HG03135 (cell line): ENCODE data around the gene VAV3.

Source experiments
- ATAC-seq: cut with Tn5 transposase; IDR thresholded peaks from one replicate; pipeline ENCODE4 v1.9.1; 2021; ENCODE audit warnings: mild to moderate bottlenecking, moderate library complexity; ENCODE audit not compliant: unreplicated experiment

Gene VAV3

GRCh38 chr1:107548276-107548675 is 416.7 kb downstream of the VAV3 start:
- ATAC-seq: no peak

- ATAC-seq: no peak
These were observed 417.4 kb downstream of the VAV3 start for GRCh38 chr1:107547363-107548155.

GRCh38 chr1:107546576-107546975 is 418.4 kb downstream of the VAV3 start:
- ATAC-seq: no peak

- no peak for ATAC-seq
These were observed 419.1 kb downstream of the VAV3 start for GRCh38 chr1:107545879-107546278.

- ATAC-seq: no peak
These were observed 419.9 kb downstream of the VAV3 start for GRCh38 chr1:107545056-107545577.

- ATAC-seq: no peak
These were observed 420.7 kb downstream of the VAV3 start for GRCh38 chr1:107544285-107544684.

GRCh38 chr1:107541412-107541811 is 423.6 kb downstream of the VAV3 start:
- no peak for ATAC-seq

GRCh38 chr1:107538502-107538901 is 426.5 kb downstream of the VAV3 start:
- no peak for ATAC-seq

- no peak for ATAC-seq
These were observed 428.7 kb downstream of the VAV3 start for GRCh38 chr1:107536266-107536665.

- no peak for ATAC-seq
These were observed 429.9 kb downstream of the VAV3 start for GRCh38 chr1:107535091-107535490.

- no peak for ATAC-seq
These were observed 430.3 kb downstream of the VAV3 start for GRCh38 chr1:107534632-107535031.

- no peak for ATAC-seq
These were observed 431.5 kb downstream of the VAV3 start for GRCh38 chr1:107533436-107533835.

- no peak for ATAC-seq
These were observed 432.7 kb downstream of the VAV3 start for GRCh38 chr1:107532318-107532717.

- no peak for ATAC-seq
These were observed 433.7 kb downstream of the VAV3 start for GRCh38 chr1:107531065-107531908.

- no peak for ATAC-seq
These were observed 434.4 kb downstream of the VAV3 start for GRCh38 chr1:107530543-107530942.

- peak; percentile 96 for ATAC-seq
These were observed 435.4 kb downstream of the VAV3 start for GRCh38 chr1:107529511-107530149.

GRCh38 chr1:107526524-107527198 is 438.3 kb downstream of the VAV3 start:
- no peak for ATAC-seq

- ATAC-seq: no peak
These were observed 439.0 kb downstream of the VAV3 start for GRCh38 chr1:107525961-107526360.

- no peak for ATAC-seq
These were observed 439.8 kb downstream of the VAV3 start for GRCh38 chr1:107525145-107525544.

- ATAC-seq: no peak
These were observed 440.7 kb downstream of the VAV3 start for GRCh38 chr1:107524301-107524700.

GRCh38 chr1:107523736-107524135 is 441.2 kb downstream of the VAV3 start:
- no peak for ATAC-seq
